Measurements from ENCODE around the gene CPED1.
"Not testable (repeated sequence)": the region's sequence is repeated elsewhere in the genome, so short reads cannot be mapped to it uniquely, and the experiment has no call there.

CPED1 gene

DNA sequence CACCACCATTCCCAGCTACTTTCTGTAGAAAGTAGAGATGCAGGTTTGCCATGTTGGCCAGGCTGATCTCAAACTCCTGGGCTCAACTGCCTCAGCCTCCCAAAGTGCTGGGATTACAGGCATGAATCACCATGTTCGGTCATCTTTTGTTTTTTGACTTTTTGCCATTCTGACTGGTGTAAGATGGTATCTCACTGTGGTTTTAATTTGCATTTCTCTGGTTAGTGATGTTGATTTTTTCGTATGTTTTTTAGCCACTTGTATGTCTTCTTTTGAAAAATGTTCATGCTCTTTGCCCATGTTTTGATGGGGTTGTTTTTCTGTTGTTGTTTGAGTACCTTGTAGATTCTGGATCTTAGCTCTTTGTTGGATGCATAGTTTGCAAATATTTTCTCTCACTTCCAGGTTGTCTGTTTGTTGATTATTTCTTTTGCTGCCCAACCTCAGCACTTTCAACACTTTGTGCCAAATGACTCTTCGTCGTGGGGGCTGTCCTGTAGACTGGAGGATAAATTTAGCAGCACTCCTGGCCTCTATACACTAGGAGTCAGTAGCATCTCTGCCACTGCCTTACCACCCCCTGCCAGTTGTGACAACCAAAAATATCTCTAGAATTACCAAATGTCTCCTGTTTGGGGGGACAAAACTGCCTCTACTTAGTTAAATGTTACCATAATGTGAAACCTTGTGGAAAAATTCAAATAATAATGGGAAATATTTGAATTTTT, 6.5 kb upstream of the CPED1 start:
- no peak for DNase-seq

DNA sequence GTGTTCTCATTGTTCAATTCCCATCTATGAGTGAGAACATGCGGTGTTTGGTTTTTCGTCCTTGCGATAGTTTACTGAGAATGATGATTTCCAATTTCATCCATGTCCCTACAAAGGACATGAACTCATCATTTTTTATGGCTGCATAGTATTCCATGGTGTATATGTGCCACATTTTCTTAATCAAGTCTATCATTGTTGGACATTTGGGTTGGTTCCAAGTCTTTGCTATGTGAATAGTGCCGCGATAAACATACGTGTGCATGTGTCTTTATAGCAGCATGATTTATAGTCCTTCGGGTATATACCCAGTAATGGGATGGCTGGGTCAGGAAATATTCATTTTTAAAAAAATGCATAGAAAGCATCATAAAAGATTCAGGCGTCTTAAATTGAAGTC, 4.9 kb upstream of the CPED1 start:
- DNase-seq, result not testable (repeated sequence)

DNA sequence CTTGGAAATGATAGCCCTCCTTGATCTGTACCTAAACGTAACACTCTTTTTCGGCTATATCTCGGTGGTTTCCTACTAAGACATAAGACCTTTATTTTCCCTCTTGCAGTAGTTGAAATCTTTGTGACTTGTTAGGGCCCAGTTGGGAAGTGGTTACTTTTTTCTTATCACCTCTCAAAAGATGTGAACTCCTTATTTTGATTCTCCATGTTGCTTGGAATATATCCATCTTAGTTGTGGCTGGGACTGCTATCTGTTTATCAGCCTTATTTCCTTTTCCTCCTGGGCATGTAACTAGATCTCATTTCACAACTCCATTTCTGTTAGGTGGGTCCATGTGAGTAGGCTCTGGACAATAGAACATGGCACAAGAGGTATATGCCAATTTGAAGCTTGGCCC, 4.1 kb upstream of the CPED1 start:
- no peak for DNase-seq

DNA sequence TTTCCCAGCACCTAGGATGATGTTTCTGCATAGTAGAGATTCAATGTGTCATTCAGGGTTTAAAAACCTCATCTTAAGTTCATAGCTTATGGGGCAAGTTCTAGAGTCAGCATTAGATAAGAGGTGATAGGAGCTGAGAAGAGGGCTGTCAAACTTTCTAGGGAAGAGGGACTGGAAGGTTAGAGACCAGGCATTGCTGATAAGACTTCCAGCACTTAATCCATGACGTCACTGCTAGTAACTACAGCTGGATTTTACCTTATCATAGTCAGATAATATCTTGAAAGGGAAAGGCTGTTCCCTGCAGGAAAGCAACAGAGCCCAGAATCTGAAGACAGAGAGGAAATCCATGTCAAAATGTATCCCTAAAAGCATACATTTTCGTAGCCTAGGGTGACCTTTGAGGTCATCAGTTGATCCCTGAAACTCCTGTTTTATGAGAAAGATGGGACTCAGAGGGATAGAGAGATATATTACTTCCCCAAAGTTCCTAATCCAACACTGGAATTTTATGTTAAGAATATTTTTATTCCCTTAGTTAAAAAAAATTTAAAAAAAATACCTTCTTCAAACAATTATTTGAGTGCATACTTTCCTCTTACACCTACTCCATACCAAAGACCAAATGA, 3.3 kb upstream of the CPED1 start:
- no peak for DNase-seq

DNA sequence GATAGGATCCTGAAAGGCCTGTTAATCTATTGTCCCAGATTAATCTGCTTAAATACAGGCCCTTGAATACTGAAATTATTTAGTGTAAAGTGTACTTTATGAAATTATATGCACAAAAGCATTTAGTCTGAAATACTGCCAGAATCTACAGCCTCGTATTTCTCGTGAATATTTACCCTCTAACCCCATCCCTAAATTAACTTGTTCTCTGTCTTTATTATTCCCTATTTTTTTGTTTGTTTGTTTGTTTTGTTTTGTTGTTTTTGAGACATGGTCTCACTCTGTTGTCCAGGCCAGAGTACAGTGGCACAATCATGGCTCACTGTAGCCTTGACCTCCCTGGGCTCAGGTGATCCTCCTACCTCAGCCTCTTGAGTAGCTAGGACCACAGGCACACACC, 2.7 kb upstream of the CPED1 start:
- DNase-seq, result no peak

DNA sequence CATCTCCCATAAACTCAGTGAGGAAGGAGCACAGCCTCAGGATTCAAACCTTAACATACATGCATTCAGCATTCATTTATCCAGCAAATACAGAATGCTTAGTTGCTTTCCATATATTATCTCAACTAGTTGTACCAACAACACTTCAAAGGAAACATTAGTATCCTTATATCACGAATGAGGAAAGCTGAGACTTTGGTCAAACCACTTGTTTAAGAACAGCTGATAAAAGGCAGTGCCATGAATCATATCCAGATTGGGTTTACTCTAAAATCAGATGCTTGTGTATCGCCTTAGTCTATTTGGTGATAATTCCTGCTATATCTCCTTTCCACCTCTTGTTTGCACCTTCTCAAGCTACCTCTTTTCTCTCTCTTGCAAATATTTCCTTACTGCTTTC, 1.9 kb upstream of the CPED1 start:
- no peak for DNase-seq

DNA sequence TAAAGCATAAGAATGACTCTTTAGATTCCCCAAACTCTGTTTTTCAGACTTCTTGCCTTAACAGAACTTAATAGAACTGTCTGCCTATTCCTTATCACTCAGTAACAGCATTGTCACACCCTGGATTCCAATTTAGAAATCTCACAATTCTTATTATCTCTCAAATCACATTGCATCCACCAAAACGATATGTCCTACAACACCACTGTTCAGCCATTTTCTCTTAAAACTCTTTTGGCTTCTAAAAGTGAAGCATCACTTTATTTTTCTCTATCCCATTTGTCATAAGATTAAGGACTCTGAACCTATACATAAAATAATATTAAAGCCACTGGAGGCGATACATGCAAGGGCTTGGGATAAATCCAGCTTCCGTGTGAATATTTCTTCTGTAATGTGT, 1.2 kb upstream of the CPED1 start:
- no peak for DNase-seq

DNA sequence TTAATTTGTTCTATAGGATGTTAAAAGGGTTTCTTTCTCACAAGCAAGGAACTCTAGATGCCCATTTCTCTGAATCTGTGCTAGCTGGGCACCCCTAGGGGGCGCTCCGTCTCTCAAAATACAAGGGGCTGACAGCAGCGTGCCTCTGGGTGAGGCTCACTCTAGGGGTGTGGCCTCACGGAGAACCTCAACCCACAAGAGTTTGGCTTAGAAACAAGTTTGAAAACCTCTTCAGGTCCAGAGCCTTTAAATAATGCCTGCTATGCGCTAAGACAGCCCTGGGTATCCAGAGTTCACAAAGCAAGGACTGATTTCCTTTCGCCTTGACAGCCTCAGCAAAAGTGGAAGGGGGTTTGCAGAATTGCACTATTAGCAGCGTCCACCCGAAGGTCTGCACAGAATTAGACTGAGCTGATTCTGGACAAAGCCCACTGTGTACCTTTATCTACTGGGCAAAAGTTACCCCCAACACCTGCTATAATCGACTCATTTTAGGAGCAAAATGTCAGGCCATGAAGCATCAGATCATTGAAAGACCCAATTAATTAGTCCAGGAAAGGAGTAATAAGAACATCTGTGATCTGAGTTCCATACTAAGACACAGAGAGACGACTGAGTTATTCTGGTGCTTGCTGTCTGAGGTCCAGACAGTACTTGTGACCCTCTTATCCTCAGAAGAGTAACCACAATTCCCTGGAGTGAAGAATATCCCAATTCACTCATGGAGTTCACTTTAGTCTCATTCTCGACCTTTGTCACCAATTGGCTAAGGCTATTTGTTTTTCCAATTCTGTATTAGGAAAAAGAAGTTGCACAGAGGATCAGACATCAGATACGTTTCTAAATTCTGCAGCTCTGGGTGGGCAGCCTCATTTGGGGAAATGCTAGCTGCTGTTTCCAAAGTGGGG, 574 bp upstream of the CPED1 start:
- peak; percentile 79 to 80 for DNase-seq

DNA sequence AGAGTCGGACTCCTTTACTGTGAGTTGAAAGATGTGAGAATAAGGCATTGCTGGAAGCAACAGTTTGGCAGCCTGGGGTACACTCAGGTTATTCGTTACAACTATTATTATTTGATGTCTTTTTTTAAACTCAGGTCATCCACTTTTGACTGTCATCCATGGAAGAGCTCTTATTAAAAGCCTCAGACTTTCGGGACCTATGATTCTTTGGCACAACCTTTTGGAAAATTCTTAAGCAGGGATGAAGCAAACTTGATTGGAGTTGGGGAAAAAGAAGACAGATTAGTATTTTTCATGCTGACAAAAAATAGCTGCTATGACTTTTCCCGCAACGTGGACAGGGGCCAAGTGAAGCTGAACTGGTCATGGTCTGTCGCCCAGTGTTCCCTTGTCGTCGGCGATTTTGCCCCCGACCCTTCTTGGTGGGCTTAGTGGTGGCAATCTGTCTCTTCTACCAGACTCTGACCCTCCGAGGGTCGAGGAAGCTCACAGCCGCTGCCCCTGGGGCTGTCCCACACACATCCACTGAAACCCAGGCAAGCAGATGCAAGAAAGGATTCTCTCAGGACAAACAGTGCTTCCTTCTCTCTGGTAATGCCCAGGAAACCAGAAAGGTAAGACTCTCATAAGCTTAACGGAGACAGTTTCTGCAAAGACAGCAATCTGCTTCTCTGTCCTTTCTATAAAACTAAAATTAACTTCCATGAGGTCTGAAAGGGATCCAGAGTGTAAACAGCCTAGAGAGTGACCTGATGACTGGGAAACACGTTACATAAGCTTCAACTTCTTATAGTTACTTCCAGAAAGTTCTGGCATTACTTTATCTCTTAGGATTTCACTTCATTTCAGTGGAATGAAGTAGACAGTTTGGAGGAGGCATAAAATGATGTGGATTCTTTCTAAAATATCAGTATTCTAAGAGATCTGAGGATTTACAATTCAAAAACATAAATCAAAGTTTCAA, 1.0 kb downstream of the CPED1 start:
- DNase-seq, result no peak

DNA sequence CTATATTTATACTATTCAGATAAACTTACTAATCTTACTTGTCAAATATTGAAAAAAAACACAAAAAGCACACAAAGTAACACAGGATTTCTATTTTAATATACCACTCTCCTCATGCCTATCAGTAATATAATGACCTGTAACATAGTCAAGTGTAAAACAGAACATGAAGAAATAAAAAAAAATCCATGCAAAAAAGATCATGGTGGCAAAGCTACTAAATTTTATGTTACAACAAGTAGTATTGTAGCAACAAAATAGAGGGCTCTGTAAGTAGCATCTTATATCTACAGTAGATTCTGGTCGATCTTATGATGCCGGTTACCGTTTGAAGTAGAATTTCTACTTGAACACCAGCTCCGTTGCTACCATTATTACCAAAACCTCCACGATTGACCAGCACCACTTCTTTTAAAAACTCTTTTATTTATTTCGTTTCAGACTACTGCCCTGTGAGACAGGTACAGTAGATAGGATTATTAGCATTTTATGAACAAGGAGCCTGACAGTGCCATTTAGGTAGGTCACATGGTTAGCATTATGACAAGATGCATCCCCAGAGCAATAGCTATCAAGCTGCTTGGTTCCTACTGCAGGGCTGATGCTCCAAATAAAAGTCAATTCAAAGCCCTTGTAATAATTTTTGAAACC, 2.1 kb downstream of the CPED1 start:
- no peak for DNase-seq

DNA sequence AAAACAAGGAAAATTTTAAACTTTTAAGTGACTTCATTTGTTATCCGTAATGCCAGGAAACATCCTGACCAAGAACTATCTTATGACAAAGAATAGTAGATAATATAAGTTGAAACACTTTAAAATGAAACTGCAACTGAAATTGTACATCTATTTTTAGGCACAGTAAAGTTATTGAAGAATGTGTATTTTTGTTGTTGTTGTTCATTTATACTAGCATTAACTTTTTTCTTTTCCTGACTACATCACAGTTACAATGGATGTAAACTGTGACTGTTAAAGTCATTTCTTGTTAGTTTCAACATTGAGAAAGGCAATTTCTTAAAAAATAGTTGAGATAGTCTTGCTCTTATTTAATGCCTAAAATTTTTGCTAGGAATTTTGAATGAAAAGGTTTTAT, 2.6 kb downstream of the CPED1 start:
- no peak for DNase-seq

DNA sequence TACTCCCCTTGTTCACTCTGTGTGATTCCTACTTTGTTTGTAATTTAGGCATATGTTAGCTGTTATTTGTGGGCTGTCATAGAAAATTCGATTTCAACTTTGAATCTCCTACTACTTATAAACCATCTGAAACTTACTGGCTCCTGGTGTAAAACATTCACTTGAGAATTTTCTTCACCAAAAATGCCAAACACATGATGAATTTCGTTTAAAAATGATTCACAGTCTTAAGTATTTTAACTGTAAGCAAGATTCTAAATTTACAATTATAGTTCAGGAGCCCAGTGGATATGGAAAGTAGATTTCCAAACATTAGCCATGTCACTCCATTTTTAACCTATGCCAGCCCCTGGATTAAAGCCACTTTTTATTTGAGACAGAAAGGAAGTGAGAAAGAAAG, 3.1 kb downstream of the CPED1 start:
- DNase-seq, result no peak

DNA sequence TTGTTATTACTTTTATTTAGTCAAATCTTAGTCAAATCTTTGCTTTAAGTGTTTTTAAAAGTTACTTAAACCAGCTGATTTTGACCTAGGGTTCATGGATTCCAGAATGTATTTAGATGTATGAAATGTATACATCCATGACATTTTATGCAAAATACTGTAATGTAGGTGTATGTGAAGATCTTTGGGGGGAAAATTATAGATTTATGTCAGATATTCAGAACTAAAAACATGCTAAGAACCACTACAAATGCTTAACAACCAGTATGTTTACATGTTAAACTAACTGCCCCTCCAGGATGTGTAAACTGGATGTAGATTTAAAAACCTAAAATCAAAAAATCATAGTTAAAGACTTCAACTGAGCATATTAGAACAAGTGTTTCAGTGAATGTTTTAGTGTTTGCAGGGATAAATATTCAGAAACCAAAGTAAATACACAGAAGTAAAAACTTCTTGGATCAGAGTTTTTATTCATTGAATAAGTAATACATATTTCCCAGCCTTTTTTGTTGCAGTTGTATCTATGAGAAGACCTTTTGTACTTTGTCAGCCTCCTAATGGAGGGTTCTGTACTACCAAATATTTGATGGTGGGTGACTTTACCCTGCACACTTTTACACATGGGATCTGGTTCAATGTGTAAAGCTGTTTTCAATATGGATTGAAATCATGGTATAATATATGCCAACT, 3.9 kb downstream of the CPED1 start:
- DNase-seq, result no peak

DNA sequence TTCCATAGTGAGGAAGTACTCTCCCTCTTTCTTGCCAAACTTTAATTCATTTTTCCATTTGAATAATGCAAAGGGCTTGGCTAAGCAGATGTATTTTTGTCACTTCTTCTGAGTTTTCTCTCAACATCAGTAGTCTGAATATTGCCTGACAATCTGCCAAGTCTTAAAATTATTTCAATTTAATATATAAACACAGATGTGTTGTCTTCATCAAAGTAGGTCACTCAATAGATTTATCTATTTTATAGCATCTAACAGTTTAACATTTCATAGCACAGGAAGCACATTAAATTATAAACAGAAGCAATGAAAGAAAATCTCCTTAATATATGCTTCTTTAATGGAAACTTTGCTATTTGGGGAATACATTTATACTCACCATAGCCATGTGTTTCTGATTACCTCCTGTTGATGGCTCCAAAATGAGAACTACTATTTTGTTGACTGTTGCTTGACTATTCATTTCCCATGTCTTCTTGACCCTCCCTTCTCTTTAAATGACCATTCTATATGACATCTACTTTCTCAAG, 4.5 kb downstream of the CPED1 start:
- no peak for DNase-seq

DNA sequence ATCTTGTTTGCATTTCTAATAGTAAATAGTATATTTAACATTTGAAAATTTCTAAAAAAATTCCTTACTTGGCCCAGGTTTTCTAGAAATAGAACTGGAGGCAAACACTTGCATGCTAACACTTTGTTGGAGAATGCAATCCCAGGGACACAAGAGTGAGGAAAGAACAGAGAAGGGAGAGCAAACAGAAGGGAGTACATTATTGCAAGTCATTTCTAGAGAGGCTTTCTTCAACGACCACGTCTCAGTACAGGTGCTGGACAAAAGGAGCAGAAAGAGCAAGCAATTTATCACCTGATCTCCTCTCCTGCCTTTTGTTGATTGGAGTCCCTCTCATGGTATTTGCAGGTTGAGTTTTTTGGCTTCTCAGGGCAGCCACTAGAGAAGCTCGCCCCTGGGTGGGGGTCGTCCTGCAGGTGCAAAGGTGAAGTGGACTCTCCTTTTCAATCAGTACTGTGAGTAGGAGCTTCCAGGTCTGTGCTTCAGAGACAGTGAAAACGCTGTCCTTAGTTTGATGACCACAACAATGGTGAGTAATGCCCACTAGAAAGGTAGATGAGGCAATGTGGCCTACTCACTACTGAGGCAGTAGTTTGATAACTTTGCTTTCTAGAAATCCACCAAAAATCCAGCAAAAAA, 5.2 kb downstream of the CPED1 start:
- no peak for DNase-seq

DNA sequence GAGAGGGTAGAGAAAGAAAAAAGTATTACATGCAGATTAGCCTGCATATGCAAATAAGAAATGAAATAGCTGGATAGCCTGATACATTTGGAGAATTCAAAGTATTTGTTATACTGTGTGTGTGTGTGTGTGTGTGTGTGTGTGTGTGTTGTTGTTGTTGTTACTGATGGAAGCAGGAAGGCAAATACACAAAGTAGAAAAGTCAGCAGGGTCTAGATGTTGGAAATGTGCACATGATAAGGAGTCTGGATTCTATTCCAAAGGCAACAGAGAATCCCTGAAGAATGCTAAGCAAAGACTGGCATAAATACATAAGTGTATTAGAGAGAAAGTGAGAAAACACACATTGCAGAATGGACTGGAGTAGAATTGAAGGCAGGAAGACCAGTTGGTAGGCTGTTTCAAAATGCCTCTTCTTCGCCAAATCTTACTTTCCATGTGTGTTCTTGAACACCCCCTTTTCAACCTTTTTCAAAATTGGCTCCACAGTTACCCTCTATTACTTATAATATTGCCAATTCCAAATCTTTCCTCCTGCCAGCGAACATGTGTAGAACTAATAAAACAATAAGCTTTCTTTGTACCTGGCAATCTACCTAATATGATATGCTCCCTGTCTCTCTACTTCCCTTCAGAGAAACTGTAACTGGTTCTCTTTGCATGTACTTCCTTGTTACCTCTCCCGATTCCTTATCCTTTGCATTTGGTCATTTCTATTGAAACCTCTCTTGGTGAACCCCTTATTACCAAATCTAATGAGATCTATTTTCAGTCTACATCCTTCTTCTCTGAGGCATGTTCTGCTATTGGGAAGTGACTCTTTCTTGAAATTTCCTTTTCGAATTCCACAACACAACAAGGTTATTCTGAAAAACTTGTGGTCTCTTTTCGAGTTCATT, 6.2 kb downstream of the CPED1 start:
- no peak for DNase-seq

DNA sequence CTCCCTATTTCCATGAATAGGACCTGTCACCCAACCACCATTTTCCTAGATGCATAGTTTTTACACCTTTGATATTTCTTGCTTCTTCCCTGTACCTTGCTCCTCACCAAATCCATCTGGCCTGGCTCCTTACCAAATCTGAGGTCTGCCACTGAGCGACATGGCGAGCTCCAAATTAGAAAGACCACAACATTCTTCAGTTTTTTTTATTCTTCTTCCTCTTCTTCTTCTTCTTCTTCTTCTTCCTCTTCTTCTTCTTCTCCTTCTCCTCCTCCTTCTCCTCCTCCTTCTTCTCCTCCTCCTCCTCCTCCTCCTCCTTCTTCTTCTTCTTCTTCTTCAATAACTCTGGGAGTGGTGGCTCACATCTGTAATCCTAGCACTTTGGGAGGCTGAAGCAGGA, 7.1 kb downstream of the CPED1 start:
- DNase-seq, result no peak

DNA sequence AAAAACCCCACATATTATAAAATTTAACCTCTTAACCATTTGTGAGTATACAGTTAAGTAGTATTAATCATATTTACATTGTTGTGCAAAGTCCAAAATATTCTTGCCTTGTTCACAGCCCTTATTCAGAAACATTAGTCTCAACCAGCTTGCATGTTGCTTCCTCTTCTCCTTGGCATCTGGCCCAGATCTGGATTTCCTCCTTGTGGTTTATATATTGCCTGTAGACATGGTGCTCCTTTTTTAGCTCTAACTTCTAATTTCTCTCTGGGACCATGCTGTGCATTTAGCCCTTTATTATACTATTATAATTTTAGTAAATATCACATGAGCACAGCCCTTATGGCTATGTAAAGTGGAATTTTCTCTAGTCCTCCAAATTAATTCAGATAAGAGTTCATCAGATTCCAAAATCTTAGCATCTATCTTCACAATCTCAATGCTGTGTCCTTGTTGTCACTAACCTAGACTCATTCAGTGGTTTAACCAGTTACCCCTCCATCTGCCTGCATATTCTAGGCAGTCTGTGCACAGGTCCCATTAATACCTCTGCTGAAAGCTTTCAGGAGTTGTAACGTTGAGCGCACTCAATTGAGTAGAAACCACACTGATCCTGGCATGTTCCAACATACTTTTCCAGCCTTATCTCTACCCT, 7.9 kb downstream of the CPED1 start:
- peak in 1 of 2 experiments; percentile 4 for DNase-seq

DNA sequence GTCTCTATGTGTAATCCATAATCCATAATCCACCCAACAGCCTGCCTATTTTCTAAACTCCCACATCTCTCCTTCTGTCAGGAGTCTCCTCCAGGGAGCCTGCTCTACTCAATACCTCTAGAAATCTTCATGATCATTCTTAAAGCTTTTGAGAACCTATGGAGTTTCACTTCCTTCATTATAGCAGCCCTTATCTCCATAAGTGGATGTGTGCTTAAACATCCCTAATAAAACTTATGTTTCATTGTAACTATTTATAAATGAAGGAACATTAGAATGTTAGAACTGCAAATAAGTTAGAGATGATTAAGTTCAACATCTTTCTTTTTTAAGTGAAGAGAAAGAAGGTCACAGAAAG, 8.5 kb downstream of the CPED1 start:
- DNase-seq, result no peak
